Esophagus squamous epithelium (tissue), 4 donors: ENCODE measurements around the gene CREB3.

Experiments
- CTCF ChIP-seq, 6 experiments: fragments of 450-650 bp in 4 of 6; fragments of 200-600 bp in 2 of 6; sonication (generic) in 2 of 6; IDR thresholded peaks; one replicate each; pipeline ENCODE4 v1.5.1; 2016 to 2019; ENCODE audit warnings: antibody characterized with exemption in 6 of 6, mild to moderate bottlenecking in 4 of 6, moderate library complexity in 4 of 6
- POLR2A ChIP-seq, 4 donors: fragments of 450-650 bp; IDR thresholded peaks; one replicate each; pipeline ENCODE4 v1.6.1; 2017; ENCODE audit warnings: antibody characterized with exemption in 4 of 4, mild to moderate bottlenecking in 4 of 4, moderate library complexity in 3 of 4

GRCh38 chr9:35691334-35691650, 41.2 kb upstream of the CREB3 start:
- TF ChIP-seq CTCF (IDR thresholded peaks at IDR 0.05) (no peak), POLR2A (IDR thresholded peaks at IDR 0.05) (no peak)
